Embryonic facial prominence (tissue), 1 donor: ENCODE measurements around the gene PROSER1.
"Not testable (repeated sequence)": the region's sequence is repeated elsewhere in the genome, so short reads cannot be mapped to it uniquely, and the experiment has no call there.

Experiments
- DNase-seq: peaks from one replicate; pipeline ENCODE4 v3.0.0-alpha.2; 2016; ENCODE audit errors: extremely low spot score

Gene PROSER1

DNA sequence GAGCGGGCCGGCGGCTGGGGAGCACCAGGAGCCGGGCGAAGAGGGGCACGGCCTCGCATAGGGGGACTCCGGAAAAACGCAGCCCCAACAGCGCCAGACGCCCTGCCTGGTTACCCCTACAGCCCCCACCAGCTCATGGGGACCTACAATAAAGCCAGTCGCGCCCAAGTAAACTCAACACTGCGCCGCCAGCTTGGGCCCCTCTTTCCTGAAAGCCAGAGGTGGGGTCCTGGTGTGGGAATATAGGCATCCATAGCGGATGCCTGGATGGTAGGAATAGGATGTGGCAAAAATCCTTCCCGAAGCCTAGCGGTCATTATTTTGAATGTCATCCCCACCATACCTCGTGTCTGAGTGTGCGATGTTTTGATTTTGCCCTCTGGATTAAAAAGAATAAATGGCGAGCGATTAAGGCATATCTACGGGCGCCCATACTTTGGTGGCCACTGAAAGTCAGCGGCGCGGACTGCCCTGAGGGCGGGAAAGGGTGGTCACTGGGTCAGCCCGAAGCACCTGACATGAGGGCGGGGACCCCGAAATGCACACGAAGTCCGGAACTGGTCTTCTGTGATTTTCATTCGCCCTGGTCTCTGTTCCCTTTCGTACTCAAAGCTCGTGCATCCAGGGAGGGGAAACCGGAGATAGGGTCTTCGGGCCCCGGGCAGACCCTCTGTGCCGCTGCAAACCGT, at the start of gene PROSER1, which contains the start of gene NHLRC3:
Gene PROSER1, minus strand, starts transcription at position 210 of the 689 bp plus-strand sequence. CDS start 847 bp downstream, outside the sequence.
Gene NHLRC3, plus strand, starts transcription at position 577 of the 689 bp plus-strand sequence. CDS start 184 bp downstream, outside the sequence.
- peak; percentile 94 for DNase-seq

DNA sequence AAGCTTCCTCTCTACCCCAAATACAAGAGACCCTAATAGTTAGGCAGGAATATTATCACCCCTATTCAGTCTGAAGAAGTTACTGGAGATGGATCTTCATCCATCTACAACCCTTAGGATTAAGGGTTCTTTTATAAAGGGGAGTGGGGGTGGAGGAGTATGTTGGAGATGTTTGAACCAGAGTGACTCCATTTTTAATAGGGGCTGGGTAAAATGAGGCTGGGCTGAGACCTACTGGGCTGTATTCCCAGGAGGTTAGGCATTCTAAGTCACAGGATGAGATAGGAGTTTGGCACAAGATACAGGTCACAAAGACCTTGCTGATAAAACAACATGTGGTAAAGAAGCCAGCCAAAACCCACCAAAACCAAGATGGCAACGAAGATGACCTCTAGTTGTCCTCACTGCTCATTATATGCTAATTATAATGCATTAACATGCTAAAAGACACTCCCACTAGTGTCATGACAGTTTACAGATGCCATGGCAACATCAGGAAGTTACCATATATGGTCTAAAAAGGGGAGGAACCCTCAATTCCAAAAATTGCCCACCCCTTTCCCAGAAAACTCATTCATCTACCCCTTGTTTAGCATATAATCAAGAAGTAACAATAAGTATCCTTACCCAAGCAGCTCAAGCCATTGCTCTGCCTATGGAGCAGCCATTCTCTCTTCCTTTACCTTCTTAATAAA, 48.5 kb upstream of the PROSER1 start:
- not testable (repeated sequence) for DNase-seq

DNA sequence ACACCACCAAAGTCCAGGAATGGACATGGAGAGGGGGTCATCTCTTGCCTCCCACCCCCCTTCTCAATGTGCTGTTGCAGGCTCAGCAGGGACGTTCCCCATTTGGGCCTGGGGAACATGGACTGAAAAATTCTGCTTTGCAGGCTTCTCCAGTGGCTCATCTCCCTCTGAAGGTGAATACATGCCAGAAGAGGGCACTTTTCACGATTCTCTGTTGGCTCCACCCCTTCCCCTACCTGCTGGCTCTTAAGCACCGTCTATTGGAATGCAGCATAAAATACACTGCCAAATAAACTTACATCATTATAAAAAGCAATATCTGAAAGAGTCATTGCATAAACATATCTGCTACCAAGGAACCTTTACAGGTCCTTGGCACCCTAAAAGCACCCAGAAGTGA, 36.1 kb upstream of the PROSER1 start:
- no peak for DNase-seq

- no peak for DNase-seq
Measured at GRCh38 chr13:39072842-39073241, 35.0 kb upstream of the PROSER1 start.

GRCh38 chr13:39062004-39062403, 24.1 kb upstream of the PROSER1 start:
- DNase-seq: no peak

GRCh38 chr13:39058040-39058439, 20.2 kb upstream of the PROSER1 start:
- DNase-seq: no peak

DNA sequence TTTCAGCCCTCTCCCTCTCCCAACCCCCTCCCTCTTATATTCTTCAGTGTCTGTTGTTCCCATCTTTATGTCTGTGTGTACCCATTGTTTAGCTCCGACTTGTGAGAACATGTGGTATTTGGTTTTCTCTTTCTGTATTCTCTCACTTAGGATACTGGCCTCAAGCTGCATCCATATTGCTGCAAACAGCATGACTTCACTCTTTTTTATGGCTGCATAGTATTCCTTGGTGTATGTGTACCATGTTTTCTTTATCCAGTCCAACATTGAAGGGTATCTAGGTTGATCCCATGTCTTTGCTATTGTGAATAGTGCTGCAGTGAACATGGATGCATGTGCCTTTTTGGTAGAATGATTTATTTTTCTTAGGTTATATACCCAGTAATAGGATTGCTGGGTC, 18.1 kb upstream of the PROSER1 start:
- no peak for DNase-seq

DNA sequence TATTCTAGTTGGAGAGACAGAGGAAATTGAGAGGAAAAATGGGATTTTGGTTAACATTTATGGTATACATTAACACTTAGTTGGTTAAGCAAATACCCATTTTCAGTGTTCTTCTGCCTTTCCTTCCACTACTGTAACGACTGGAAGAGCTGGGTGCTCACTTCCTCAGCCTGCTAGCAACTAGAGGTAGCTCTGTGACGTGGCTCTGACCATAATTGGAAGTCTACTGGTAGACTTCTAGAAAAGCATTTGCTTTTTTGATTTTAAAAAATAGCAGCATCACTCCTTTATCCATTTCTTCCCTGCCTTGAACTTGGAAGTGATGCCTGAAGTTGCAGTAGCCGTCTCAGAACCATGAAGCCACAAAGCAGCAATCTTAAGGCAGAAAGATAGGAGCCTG, 16.2 kb upstream of the PROSER1 start:
- no peak for DNase-seq

DNA sequence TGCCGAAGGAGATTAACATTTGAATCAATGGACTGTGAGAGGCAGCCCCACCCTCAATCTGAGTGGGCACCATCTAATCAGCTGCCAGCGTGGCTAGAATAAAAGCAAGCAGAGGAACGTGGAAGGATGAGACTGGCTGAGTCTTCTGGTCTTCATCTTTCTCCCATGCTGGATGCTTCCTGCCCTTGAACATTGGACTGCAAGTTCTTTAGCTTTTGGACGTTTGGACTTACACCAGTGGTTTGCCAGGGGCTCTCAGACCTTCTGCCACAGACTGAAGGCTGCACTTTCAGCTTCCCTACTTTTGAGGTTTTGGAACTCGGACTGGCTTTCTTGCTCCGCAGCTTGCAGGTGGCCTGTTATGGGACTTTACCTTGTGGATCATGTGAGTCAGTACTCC, 15.1 kb upstream of the PROSER1 start:
- no peak for DNase-seq

DNA sequence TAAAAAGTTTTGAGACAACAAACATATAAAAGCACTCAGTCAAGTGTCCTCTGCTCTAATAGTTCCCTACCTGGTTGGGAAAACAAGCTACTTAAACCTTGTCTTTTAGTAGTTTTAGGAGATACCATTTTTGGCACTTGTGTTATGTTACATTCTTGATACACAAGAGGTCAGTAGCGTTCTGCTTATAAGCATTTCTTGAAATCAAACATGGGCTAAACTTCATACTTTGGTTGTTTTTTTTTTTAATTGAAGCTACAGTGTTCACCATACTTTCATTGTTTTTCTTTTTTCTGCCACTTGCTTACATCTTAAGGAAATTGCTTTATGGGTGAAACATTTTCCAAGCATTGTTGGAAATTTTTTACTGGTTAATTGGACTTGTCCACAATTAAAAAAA, 13.3 kb upstream of the PROSER1 start:
- peak; percentile 47 for DNase-seq

DNA sequence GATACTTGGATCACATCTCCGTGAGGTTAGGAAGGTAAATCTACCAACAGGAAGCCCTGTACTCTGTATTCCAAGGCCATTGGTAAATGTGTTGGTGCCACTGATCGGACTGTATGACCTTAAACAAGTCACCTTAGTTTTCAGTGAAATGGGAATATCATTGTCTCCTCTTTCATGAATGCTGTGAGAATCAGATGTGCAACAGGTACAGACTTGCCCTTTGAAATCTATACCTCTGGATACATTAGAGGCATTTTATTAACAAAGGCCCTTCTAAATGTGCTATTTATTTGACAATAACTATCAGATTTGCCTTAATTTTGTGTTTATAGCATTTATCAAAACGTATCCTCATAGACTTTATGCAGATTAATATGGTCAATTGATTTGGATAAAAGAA, 11.4 kb upstream of the PROSER1 start:
- no peak for DNase-seq

DNA sequence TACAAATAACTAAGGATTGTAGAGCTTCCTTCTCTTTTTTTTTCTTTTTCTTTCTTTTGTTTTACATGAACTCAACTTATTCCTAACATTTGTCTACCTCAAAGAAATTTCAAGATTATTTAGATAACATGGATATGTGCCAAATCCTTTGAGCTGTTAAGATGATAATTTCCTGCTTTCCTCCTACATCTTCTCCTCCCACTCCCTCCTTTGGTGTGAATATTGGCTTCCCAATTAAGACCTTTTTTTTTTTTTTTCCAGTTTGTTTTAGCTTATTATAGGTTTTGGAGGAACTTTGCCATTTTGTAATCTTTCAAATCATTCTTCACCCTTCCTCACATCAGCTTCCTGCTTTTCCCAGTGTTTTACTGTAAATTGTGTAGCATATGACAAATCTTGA, 10.9 kb upstream of the PROSER1 start:
- DNase-seq: no peak

GRCh38 chr13:39047560-39047959, 9.7 kb upstream of the PROSER1 start:
- no peak for DNase-seq

GRCh38 chr13:39044536-39044935, 6.6 kb upstream of the PROSER1 start:
- DNase-seq: no peak

GRCh38 chr13:39040206-39040605, 2.3 kb upstream of the PROSER1 start:
- no peak for DNase-seq

GRCh38 chr13:39039041-39039440, 1.2 kb upstream of the PROSER1 start:
- no peak for DNase-seq

- DNase-seq: no peak
Measured at GRCh38 chr13:39038569-39039030, 711 bp upstream of the PROSER1 start.

DNA sequence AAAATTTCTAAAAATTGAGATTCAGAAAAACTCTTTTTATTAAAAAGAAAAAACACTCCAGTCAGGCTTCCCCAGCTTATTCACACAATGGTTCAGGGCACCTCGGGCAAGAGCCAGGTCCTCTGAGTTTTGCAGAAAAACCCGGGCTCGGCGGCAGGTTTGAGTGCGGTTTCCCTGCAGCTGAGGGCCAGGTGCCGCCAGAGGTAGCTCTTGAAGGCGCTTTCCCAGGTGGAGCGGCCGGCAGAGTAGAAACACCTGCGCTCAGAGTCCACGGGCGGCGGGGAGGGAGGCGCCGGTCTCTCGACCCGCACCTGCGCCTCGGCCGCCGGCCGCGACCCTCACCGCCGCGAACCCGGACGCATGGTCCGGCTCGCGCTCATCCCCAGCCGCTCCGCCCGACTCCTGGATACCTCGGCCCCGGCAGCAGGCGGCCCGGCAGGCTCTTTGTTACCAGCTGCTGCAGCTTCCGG, 444 bp downstream of the PROSER1 start:
- DNase-seq: no peak

DNA sequence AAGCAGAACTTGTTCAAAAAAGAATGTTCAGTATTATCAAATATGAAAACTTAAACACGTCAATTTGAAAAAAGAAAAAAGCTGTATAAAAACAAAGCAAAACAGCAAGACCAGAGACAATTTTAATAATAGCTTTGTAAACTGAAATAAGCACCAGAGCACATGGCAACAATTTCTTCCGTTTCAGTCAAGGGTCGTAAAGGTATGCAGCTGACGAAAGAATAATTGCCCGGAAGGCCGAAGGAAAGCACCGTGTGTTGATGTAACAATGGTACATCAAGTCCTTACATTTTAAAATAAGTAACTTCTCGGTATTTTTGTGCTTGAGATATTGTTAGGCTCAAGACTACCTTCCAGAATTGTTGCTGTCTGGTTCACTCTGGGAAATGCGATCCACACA, 1.7 kb downstream of the PROSER1 start:
- no peak for DNase-seq

GRCh38 chr13:39035799-39036198, 2.1 kb downstream of the PROSER1 start:
- DNase-seq: no peak

DNA sequence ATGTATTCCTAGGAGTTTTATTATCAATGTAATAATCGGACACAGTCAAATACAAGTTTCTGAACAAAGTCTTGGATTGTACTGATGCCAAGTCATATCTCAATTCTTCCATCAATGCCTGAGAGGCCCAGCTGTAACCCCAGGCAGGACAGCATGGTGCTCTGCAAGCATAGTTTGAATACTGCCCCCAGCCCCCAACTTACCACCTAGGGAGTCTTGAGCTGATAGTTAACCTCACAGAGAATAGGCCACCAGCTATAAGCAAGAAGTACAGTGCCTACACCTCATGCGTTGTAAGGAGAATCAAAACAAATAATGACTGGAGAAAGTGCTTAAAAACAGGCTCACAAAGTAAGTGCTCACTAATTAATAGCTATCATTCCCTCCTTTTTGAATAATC, 2.7 kb downstream of the PROSER1 start:
- no peak for DNase-seq

GRCh38 chr13:39034085-39034484, 3.8 kb downstream of the PROSER1 start:
- DNase-seq: no peak

DNA sequence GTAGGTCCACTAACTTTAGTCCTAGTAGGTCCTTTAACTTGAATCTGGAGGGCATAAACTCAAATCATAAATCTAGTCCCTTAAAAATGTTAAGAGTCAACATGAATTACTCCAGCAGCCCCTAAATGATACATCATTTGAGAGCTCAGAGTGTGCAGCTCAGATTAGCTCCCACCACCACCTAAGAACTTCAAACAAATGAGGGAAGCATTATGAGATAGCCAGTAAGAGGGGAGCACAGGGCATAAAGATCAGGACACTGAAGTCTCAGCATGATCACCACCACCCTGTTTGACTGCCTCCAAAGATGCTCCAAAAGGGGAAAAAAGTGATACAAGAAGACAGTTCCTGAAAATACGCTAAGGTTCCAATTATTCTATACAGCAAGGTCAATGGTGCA, 5.7 kb downstream of the PROSER1 start:
- DNase-seq: no peak
